NB4 (cell line): ENCODE measurements around the gene POLR2C.
"Not testable (repeated sequence)": the region's sequence is repeated elsewhere in the genome, so short reads cannot be mapped to it uniquely, and the experiment has no call there.

Experiments used
- CTCF ChIP-seq: IDR thresholded peaks from one replicate; pipeline ENCODE4 v1.5.1; 2012; ENCODE audit warnings: low read depth, low read length
- MAX ChIP-seq: IDR thresholded peaks from 2 replicates; pipeline ENCODE4 v1.6.1; 2011; ENCODE audit warnings: low read depth, low read length
- MYC ChIP-seq: IDR thresholded peaks from 2 replicates; pipeline ENCODE4 v1.6.1; 2011; ENCODE audit warnings: low read depth, low read length
- POLR2A ChIP-seq: IDR thresholded peaks from 2 replicates; pipeline ENCODE4 v1.6.1; 2011; ENCODE audit warnings: mild to moderate bottlenecking; ENCODE audit not compliant: insufficient read length; ENCODE audit errors: extremely low read depth

DNA sequence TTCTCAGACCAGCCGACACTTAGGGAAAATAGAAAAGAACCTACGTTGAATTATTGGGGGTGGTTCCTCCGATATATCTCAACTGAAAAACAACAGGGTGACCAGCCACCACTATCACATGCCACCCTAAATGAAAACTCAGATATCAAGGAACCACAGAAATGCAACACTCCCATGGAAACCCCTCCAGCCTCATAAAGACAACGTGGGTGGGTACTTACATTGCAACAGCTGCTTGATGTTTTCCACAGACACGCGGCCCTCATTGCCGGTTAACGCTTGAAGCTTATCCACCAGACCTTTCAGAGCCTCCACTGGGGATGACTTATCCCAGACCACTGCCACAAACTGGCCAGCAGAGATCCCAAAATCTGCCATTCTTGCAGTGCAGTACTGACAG lies 21.9 kb upstream of the POLR2C start:
- not testable (repeated sequence) for TF ChIP-seq POLR2A, CTCF, MAX, MYC
